ENCODE results near the gene PGP.
"Not testable (repeated sequence)": the region's sequence is repeated elsewhere in the genome, so short reads cannot be mapped to it uniquely, and the experiment has no call there.

PGP gene, protein sequence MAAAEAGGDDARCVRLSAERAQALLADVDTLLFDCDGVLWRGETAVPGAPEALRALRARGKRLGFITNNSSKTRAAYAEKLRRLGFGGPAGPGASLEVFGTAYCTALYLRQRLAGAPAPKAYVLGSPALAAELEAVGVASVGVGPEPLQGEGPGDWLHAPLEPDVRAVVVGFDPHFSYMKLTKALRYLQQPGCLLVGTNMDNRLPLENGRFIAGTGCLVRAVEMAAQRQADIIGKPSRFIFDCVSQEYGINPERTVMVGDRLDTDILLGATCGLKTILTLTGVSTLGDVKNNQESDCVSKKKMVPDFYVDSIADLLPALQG

GRCh38 chr16:2214719-2214968 lies at the start of gene PGP:
Gene PGP, minus strand, starts transcription at chr16:2214840. Its CDS starts 63 bp downstream, at chr16:2214777.
- no peak for DNase-seq

- not testable (repeated sequence) for DNase-seq
Observed at GRCh38 chr16:2263026-2263425, 48.4 kb upstream of the PGP start.

DNA sequence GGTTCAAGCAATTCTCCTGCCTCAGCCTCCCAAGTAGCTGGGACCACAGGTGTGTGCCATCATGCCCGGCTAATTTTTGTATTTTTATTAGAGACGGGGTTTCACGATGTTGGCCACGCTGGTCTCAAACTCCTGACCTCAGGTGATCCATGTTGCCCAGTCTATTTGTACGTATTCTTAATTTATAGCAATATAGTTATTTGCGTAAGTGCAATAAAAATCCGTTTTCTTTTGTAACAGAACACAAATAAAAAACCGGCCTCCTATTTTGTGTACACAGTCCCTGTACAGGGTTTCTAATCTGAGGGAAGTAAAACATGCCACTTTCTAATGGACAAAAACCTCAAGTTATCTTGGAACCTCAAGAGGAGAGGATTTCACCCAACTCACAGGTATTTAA lies 45.6 kb upstream of the PGP start:
- no peak for DNase-seq

DNA sequence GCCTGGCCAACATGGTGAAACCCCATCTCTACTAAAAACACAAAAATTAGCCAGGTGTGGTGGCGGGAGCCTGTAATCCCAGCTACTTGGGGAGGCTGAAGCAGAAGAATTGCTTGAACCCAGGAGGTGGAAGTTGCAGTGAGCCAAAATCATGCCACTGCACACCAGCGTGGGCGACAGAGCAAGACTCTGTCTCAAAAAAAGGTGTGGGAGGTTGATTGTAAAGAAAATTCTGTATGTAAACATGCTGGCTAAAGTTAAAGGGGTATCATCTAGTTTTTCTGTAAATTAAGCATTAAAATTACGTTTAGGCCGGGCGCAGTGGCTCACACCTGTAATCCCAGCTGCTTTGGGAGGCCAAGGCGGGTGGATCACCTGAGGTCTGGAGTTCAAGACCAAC lies 43.9 kb upstream of the PGP start:
- DNase-seq: not testable (repeated sequence)

DNA sequence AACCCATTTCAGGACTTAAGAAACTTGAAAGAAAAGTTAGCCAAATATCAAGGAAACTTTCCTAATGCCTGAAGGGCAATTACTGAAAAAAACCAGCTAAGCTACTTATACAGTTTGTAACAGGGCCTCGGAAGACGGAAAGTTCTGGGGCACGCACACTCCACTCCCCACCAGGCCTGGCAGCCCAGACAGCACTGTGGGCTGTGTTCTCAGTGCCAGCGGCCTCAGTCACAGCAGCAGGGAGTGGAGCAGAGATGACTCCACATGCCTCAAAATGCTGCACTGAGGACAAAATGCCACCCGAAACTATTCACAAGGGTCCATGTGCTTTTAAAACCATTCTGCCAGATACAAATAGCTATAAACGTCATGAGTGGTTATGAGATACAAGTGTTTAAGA lies 43.1 kb upstream of the PGP start:
- no peak for DNase-seq

DNA sequence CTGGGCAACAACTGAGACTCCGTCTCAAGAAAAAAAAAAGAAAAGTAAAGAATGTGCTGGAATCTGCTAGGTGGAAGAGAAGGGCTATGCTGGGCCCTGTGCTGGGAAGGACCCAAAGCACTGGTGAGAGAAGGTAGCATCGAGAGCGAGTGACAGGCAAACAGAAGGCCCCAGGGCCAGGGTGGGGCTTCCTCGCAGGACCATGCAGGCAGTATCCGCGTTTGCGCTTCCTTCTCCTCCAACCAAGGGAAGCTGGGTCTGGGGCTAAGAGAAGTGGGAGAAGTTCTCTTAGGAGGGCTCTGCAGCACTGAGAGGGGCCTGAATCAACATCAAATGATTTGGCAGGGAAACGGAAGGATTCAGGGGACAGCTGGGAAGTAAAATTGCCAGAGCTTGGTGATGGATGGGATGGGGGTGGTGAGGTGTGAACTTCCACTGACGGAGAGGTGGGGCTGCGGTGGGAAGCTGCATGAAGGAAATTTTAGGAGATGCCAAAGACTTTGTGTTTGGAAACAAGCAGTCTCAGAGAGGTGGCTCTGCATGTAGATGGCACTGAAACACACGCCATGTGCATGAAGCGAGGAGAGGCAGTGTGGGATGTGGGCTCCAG lies 42.0 kb upstream of the PGP start:
- no peak for DNase-seq

DNA sequence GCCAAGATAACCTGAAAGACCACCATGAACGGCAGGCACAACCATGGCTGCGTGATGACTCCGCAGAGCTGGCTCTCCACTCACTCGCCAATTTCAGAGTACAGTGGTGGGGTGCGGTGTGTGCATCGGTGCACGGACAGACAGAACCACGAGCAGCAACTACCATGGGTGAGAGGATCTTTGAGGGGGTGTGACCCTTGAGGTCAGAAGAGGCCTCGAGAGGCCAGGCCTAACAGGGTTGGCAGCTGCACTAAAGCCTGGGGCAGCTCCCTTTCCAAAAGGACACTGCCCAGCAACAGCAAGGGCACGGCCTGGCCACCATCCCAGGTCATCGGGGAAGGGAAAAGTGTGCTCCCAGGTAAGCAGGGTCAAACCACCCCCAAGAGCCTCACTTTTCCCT lies 38.7 kb upstream of the PGP start:
- no peak for DNase-seq

GRCh38 chr16:2252806-2253148 lies 38.1 kb upstream of the PGP start:
- DNase-seq: no peak

DNA sequence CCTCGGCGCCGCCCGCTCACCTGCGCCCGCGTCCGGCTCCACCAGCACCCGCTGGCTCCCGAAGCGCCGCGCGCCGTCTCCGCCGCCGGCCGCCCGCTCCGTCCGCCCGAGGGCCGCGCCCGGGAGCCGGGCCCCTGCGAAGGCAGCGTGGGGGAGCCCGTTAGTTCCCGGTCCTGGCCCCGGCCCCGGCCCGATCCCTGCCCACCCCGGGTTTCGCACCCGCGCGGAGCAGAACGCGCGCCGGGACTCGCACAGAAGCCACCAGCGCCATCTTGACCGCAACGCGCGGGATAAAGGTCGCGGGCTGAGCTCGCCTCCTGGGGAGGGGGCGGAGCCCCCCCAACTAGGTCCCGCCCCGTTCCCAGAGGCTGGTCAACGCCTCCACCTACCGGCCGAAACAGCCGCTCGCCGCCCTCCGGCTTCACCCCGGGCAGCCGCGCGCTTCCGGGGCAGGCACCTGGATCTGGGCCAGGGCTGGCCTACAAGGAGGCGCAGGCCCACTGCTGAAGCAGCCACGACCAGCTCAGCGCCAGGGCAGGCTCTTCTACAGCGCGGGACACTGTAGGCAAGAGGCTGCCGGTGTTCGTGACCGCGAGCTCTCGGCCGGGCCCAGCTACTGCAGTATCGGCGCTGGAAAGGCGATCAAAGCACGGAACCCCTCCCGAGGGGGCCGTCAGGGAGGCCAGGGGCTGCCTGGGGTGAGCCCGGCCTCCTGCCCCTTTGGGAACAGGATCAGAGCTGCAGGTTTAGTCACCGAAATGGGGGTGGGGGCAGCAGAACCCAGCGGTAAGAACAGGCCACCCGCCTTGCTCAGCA lies 36.9 kb upstream of the PGP start, which contains the start of gene ECI1:
Gene ECI1, minus strand, starts transcription at position 292 of the 816 bp plus-strand sequence. Its CDS starts 21 bp downstream, at position 271.
- peak; percentile 71 for DNase-seq

GRCh38 chr16:2250652-2251295 lies 36.1 kb upstream of the PGP start:
- no peak for DNase-seq

DNA sequence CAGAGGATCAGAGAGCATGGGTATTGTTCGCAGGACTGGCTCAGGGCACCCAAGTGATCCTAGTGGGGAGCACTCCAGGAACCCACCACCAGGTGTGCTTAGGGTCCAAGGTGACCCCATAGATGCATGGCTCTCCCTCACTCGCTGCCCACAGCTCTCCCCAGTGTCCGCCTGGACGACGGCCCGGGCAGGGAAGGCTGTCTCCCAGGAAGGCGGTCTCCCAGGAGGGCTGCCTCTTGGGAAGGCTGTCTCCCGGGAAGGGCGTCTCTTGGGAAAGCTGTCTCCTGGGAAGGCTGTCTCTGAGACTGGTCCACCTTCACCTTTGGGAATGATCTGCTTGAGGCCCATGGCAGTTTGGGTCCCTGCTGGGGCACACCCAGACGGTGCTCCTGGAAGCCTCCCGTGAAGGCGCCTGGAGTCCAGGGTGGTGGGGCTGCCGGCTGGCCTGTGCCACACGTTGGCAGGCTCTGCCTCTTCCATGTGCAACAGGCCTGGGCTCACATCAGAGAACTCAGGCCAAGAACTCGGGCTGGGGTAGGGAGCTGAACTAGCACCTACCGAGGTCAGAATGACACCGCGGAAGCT lies 31.8 kb upstream of the PGP start:
- no peak for DNase-seq

GRCh38 chr16:2244926-2245795 lies 30.5 kb upstream of the PGP start:
- no peak for DNase-seq

DNA sequence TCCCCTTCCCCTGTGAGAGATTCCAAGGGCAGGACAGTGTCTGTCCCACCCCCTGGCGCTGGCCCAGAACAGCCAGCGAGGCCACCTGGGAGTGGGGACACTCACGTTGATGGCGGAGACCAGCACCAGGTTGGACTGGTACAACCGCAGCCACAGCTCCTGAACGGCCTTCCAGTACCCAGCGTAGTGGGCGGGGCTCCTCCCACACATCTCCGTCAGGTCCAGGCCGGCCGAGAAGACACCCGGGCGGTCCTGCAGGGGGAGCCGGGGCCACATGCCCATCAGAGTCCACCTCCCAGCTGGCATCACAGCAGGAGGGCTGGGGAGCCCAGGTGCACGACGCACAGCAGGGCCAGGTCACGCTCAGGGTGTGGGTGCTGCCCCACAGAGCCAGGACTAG lies 29.7 kb upstream of the PGP start:
- no peak for DNase-seq

DNA sequence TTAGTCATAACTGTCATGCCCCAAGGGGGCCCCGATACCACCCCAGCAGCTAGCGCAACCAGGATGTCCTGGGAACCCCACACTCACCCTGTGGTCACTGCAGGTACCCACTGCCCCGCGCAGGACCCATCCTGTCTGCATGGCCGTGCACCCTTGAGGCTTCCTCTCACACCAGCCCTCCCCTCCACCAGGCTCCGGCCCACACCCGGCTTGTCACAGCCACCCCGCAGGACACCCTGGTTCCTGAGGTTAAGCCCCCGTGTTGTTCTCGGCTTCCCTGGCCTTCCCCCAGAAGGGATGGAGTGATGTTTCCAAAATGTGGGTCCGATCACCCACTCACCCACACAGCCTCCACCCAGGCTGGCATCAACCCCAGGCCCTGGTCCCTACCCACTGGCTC lies 29.1 kb upstream of the PGP start:
- DNase-seq: no peak

DNA sequence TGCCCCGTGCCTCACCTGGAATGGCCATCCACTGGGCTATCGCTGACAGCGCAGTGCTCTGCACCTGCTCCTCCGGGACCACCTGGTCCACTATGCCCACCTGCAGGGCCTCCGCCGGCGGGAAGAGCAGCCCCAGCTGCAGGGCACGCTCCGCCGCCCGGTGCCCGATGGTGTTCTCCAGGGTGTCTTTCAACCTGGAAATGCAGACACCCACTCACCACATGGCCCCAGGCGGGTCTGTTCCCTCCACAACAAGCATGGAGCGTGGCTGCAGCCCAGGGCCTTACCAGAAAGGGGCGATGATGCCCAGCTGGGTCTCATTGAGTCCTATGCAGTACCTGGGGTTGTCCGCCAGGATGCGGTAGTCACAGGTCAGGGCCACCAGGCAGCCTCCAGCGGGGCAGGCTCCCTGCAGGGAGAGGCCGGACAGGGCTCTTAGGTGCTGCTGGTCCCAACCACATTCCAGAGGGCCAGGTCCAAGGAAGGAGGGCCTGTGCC lies 28.4 kb upstream of the PGP start:
- DNase-seq: no peak

GRCh38 chr16:2242598-2242997 lies 28.0 kb upstream of the PGP start:
- DNase-seq: no peak

- not testable (repeated sequence) for DNase-seq
Observed at GRCh38 chr16:2240331-2240730, 25.7 kb upstream of the PGP start.

- no peak for DNase-seq
Observed at GRCh38 chr16:2238838-2239675, 24.4 kb upstream of the PGP start.

GRCh38 chr16:2238150-2238837 lies 23.7 kb upstream of the PGP start:
- no peak for DNase-seq

DNA sequence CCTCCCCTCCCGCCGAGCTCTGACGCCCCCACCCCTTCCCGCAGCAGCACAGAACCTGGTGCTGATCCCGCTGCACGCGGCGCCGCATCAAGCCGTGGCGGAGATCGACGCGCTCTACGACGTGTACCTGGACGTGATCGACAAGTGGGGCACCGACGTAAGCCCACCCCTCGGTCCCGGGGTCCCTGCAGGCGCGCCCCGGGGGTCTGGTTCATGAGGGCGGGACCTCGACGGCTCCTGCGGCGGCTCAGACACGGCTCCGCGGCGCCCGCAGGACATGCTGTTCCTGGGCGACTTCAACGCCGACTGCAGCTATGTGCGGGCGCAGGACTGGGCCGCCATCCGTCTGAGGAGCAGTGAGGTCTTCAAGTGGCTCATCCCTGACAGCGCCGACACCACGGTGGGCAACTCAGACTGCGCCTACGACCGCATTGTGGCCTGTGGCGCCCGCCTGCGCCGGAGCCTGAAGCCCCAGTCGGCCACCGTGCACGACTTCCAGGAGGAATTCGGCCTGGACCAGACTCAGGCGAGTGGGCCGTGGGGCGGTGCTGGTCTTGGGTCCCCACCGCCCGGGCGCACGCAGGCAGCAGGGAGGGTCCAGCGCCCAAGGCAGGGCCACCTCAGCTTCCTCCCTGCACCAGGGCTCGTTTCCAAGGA lies 23.0 kb upstream of the PGP start:
- DNase-seq: no peak

All from activated effector memory CD4-positive, alpha-beta T cell treated with Interleukin-2 at 50 U/mL for 16 hours (primary cell).